ENCODE data around the gene ZNF532.

Gene ZNF532

GRCh38 chr18:58863539-58864145, 1.0 kb upstream of the ZNF532 start:
- no peak for TF ChIP-seq CTCF (IDR thresholded peaks at IDR 0.05; ENCODE audit: unreplicated experiment in 3 of 3)
- Mint-ChIP-seq H3K27me3 (ENCODE audit: low read depth) (peaks cover 4% of the 10 kb centered on the region), H3K4me3 (peak overlapping the region; percentile 77 to 89 (median 82)), H3K27ac (peak overlapping the region; percentile 100), H3K36me3 (ENCODE audit: low read depth) (peaks cover 33% of the 10 kb centered on the region), H3K4me1 (peaks cover 81% of the 10 kb centered on the region), H3K9me3 (no peaks in the 10 kb centered on the region)

GRCh38 chr18:58865033-58865590, 435 bp downstream of the ZNF532 start:
- H3K4me1 Mint-ChIP-seq = peaks cover 76% of the 10 kb centered on the region
- no peaks in the 10 kb centered on the region for H3K27me3 Mint-ChIP-seq (ENCODE audit: low read depth)
- TF ChIP-seq CTCF (IDR thresholded peaks at IDR 0.05; ENCODE audit: unreplicated experiment in 3 of 3) = no peak
- H3K4me3 Mint-ChIP-seq = peak overlapping the region; percentile 77 to 89 (median 82)
- peak overlapping the region; percentile 100 for H3K27ac Mint-ChIP-seq
- H3K36me3 Mint-ChIP-seq (ENCODE audit: low read depth) = peaks cover 46% of the 10 kb centered on the region
- no peaks in the 10 kb centered on the region for H3K9me3 Mint-ChIP-seq

- Mint-ChIP-seq H3K27me3 (ENCODE audit: low read depth) (no peaks in the 10 kb centered on the region), H3K27ac (peak overlapping the region; percentile 100), H3K9me3 (no peaks in the 10 kb centered on the region), H3K4me3 (peak overlapping the region; percentile 77 to 89 (median 82)), H3K4me1 (peaks cover 76% of the 10 kb centered on the region), H3K36me3 (ENCODE audit: low read depth) (peaks cover 51% of the 10 kb centered on the region)
- no peak for TF ChIP-seq CTCF (IDR thresholded peaks at IDR 0.05; ENCODE audit: unreplicated experiment in 3 of 3)
Observed at GRCh38 chr18:58865701-58866065, 1.0 kb downstream of the ZNF532 start.

GRCh38 chr18:58866066-58866772, 1.5 kb downstream of the ZNF532 start:
- Mint-ChIP-seq H3K36me3 (ENCODE audit: low read depth) (peaks cover 55% of the 10 kb centered on the region), H3K9me3 (no peaks in the 10 kb centered on the region), H3K27me3 (ENCODE audit: low read depth) (no peaks in the 10 kb centered on the region), H3K4me1 (peaks cover 73% of the 10 kb centered on the region), H3K27ac (peak overlapping the region; percentile 100), H3K4me3 (peak overlapping the region; percentile 77 to 89 (median 82))
- TF ChIP-seq CTCF (IDR thresholded peaks at IDR 0.05; ENCODE audit: unreplicated experiment in 3 of 3) = no peak

GRCh38 chr18:58866773-58867150, 2.1 kb downstream of the ZNF532 start:
- no peaks in the 10 kb centered on the region for H3K9me3 Mint-ChIP-seq
- peak overlapping the region; percentile 77 to 89 (median 82) for H3K4me3 Mint-ChIP-seq
- no peak for TF ChIP-seq CTCF (IDR thresholded peaks at IDR 0.05; ENCODE audit: unreplicated experiment in 3 of 3)
- H3K4me1 Mint-ChIP-seq = peaks cover 72% of the 10 kb centered on the region
- H3K36me3 Mint-ChIP-seq (ENCODE audit: low read depth) = peaks cover 60% of the 10 kb centered on the region
- peak overlapping the region; percentile 100 for H3K27ac Mint-ChIP-seq
- H3K27me3 Mint-ChIP-seq (ENCODE audit: low read depth) = no peaks in the 10 kb centered on the region

Data from nephron (organoid).